MM.1S (cell line): ENCODE results near the gene ZBTB18.

Experiments used
- DNase-seq: peaks from one replicate; pipeline ENCODE4 v3.0.0-alpha.2; 2015
- H2AFZ ChIP-seq: fragments of 300-600 bp; sonication (generic); 2 replicates; pipeline ENCODE4 v1.6.0; 2016; ENCODE audit warnings: antibody characterized with exemption, low read length
- H3F3A ChIP-seq: fragments of 300-600 bp; sonication (generic); 2 replicates; pipeline ENCODE4 v1.6.1; 2016; ENCODE audit warnings: mild to moderate bottlenecking, antibody characterized with exemption, low read length, moderate library complexity, mixed read lengths; ENCODE audit not compliant: insufficient read depth
- H3K27ac ChIP-seq: fragments of 300-600 bp; sonication (generic); 2 replicates; pipeline ENCODE4 v1.5.1; 2016; ENCODE audit warnings: mild to moderate bottlenecking, low read length
- H3K27me3 ChIP-seq: fragments of 300-600 bp; sonication (generic); replicated peaks from 2 replicates; pipeline ENCODE4 v1.6.0; 2016; ENCODE audit warnings: low read length; ENCODE audit not compliant: insufficient read depth
- H3K36me3 ChIP-seq: fragments of 300-600 bp; sonication (generic); replicated peaks from 2 replicates; pipeline ENCODE4 v1.6.1; 2016; ENCODE audit warnings: mild to moderate bottlenecking, low read length, mixed read lengths; ENCODE audit not compliant: insufficient read depth
- H3K4me1 ChIP-seq: fragments of 300-600 bp; sonication (generic); 2 replicates; pipeline ENCODE4 v1.6.1; 2016; ENCODE audit warnings: low read length, mixed read lengths
- H3K4me2 ChIP-seq: fragments of 300-600 bp; sonication (generic); 2 replicates; pipeline ENCODE4 v1.6.0; 2016; ENCODE audit warnings: low read depth, low read length
- H3K4me3 ChIP-seq: fragments of 300-600 bp; sonication (generic); 2 replicates; pipeline ENCODE4 v1.5.1; 2016; ENCODE audit warnings: low read length, mixed read lengths
- H3K79me2 ChIP-seq: fragments of 300-600 bp; sonication (generic); 2 replicates; pipeline ENCODE4 v1.6.1; 2016; ENCODE audit warnings: mixed run types, low read length, mixed read lengths
- H3K9ac ChIP-seq: fragments of 300-600 bp; sonication (generic); 2 replicates; pipeline ENCODE4 v1.6.1; 2016; ENCODE audit warnings: low read length, mixed read lengths
- H3K9me2 ChIP-seq: fragments of 300-600 bp; sonication (generic); replicated peaks from 2 replicates; pipeline ENCODE4 v1.6.1; 2016; ENCODE audit warnings: mild to moderate bottlenecking, low read length, mixed read lengths; ENCODE audit not compliant: insufficient read depth
- H3K9me3 ChIP-seq: fragments of 300-600 bp; sonication (generic); replicated peaks from 2 replicates; pipeline ENCODE4 v1.6.1; 2016; ENCODE audit warnings: mild to moderate bottlenecking, low read length, mixed read lengths; ENCODE audit not compliant: insufficient read depth
- H4K20me1 ChIP-seq: fragments of 300-600 bp; sonication (generic); 2 replicates; pipeline ENCODE4 v1.6.1; 2016; ENCODE audit warnings: mild to moderate bottlenecking, low read length, moderate library complexity, mixed read lengths; ENCODE audit not compliant: insufficient read depth
- EZH2 ChIP-seq: fragments of 300-600 bp; sonication (generic); optimal IDR thresholded peaks from 2 replicates; pipeline ENCODE3; 2017; ENCODE audit warnings: low read depth, mild to moderate bottlenecking, antibody characterized with exemption, low read length, mixed read lengths
- EZH2phosphoT487 ChIP-seq: fragments of 300-600 bp; sonication (generic); IDR thresholded peaks from 2 replicates; pipeline ENCODE4 v1.6.1; 2018; ENCODE audit warnings: antibody characterized with exemption, low read length
- TF ChIP-seq, protein P1 (sequence below): fragments of 300-600 bp; sonication (generic); IDR thresholded peaks from 2 replicates; pipeline ENCODE4 v1.5.1; 2016; ENCODE audit warnings: antibody characterized with exemption, low read length, mixed read lengths

ZBTB18 gene

DNA sequence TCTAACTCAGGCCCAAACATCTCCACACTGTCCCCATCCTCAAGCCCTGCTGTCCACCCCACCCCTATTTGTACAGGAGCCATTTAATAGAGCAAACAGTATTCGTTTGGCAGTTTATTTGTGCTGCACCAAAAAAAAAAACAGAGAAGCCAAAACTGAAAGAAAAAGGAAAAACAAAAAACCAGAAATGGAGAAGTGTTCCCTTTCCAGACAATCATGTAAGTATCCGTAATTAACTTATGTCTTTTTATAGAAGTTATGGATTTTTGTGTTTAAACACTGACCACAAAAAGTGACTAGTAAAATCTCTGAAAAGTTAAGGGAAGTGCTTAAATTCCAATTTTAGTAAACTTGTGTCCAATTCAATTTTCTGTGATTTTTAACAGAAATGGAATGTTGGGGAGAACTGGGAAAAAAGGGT, 40.4 kb upstream of the ZBTB18 start:
- Histone ChIP-seq H3K9me2 (no peaks in the 10 kb centered on the region), H3K4me2 (no peak overlapping the region), H3F3A (no peaks in the 10 kb centered on the region), H3K79me2 (no peaks in the 10 kb centered on the region), H3K27me3 (no peaks in the 10 kb centered on the region), H3K9ac (no peak overlapping the region), H2AFZ (no peak overlapping the region), H4K20me1 (no peaks in the 10 kb centered on the region), H3K9me3 (no peaks in the 10 kb centered on the region), H3K27ac (no peak overlapping the region), H3K36me3 (no peaks in the 10 kb centered on the region), H3K4me1 (no peaks in the 10 kb centered on the region), H3K4me3 (no peak overlapping the region)
- no peak for TF ChIP-seq EZH2
- TF ChIP-seq EZH2phosphoT487 = no peak
- TF ChIP-seq, protein P1, sequence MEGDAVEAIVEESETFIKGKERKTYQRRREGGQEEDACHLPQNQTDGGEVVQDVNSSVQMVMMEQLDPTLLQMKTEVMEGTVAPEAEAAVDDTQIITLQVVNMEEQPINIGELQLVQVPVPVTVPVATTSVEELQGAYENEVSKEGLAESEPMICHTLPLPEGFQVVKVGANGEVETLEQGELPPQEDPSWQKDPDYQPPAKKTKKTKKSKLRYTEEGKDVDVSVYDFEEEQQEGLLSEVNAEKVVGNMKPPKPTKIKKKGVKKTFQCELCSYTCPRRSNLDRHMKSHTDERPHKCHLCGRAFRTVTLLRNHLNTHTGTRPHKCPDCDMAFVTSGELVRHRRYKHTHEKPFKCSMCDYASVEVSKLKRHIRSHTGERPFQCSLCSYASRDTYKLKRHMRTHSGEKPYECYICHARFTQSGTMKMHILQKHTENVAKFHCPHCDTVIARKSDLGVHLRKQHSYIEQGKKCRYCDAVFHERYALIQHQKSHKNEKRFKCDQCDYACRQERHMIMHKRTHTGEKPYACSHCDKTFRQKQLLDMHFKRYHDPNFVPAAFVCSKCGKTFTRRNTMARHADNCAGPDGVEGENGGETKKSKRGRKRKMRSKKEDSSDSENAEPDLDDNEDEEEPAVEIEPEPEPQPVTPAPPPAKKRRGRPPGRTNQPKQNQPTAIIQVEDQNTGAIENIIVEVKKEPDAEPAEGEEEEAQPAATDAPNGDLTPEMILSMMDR = no peak
- DNase-seq = no peak

DNA sequence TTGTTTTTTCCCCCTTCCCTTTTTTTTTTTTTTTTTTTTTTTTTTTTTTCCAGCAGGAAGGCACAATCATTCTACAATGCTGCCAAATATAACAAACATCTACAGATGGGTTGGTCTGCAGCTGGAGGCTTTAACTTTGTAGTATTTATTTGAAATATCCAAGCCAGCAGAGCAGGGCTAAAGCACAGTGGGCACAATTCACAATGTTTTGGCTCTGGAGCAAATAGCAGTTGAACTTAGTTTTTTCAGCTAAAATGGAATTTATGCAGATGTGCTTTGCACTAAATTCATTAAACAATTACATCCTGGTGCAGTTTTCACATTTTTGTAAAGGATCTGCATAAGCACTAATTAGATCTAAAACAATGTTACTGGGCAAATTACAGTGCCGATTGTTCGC, 39.8 kb upstream of the ZBTB18 start:
- Histone ChIP-seq H3K9me2 (no peaks in the 10 kb centered on the region), H2AFZ (no peak overlapping the region), H3K9me3 (no peaks in the 10 kb centered on the region), H3K27ac (no peak overlapping the region), H3K36me3 (no peaks in the 10 kb centered on the region), H3K9ac (no peak overlapping the region), H3K4me2 (no peak overlapping the region), H3K4me1 (no peaks in the 10 kb centered on the region), H3F3A (no peaks in the 10 kb centered on the region), H4K20me1 (no peaks in the 10 kb centered on the region), H3K79me2 (no peaks in the 10 kb centered on the region), H3K27me3 (no peaks in the 10 kb centered on the region), H3K4me3 (no peak overlapping the region)
- TF ChIP-seq, protein P1 = no peak
- no peak for TF ChIP-seq EZH2
- no peak for DNase-seq

DNA sequence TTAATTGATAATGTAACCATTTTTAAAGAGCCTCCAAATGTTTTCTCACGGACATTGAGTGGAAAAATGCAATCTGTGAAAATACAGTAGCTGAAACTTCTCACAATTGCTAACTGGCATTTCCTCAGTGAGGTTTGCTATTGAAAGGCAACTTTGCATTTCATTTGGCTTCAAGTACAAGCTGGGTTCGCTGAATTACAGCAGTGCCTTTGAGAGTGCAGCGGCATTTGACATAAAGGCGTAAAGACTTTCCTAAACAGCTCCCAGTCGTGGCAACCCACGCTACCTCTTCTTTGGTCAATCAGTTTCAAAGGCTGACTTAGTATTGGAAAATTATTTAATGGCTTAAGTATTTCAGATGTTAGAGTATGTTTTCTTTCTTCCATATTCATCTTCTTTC, 39.3 kb upstream of the ZBTB18 start:
- no peak overlapping the region for H3K27ac ChIP-seq
- no peaks in the 10 kb centered on the region for H3K9me2 ChIP-seq
- H2AFZ ChIP-seq = no peak overlapping the region
- no peak overlapping the region for H3K9ac ChIP-seq
- no peak overlapping the region for H3K4me2 ChIP-seq
- H3K4me1 ChIP-seq = no peaks in the 10 kb centered on the region
- H3K9me3 ChIP-seq = no peaks in the 10 kb centered on the region
- no peaks in the 10 kb centered on the region for H3K79me2 ChIP-seq
- no peaks in the 10 kb centered on the region for H3F3A ChIP-seq
- H4K20me1 ChIP-seq = no peaks in the 10 kb centered on the region
- H3K4me3 ChIP-seq = no peak overlapping the region
- no peaks in the 10 kb centered on the region for H3K27me3 ChIP-seq
- TF ChIP-seq EZH2 = no peak
- TF ChIP-seq, protein P1 = no peak
- TF ChIP-seq EZH2phosphoT487 = no peak
- no peak for DNase-seq
- H3K36me3 ChIP-seq = no peaks in the 10 kb centered on the region
